Hepatocyte (in vitro differentiated cells): ENCODE data around the gene CCDC201. TPM values are rescaled to one million over a fixed set of nuclear protein-coding genes. Genes with fewer than 3 reads are reported as not detected.
"Not testable (repeated sequence)": the region's sequence is repeated elsewhere in the genome, so short reads cannot be mapped to it uniquely, and the experiment has no call there.

ENCODE experiments used
- DNase-seq: peaks from one replicate; pipeline ENCODE4 v3.0.0-alpha.2; 2016; ENCODE audit warnings: low spot score
- H2AFZ ChIP-seq: fragments of 200-600 bp; sonication (generic); 2 replicates; pipeline ENCODE4 v1.6.0; 2016; ENCODE audit warnings: antibody characterized with exemption, mild to moderate bottlenecking
- H3K27ac ChIP-seq: fragments of 200-600 bp; sonication (generic); 2 replicates; pipeline ENCODE4 v1.5.1; 2016; ENCODE audit warnings: mild to moderate bottlenecking
- H3K27me3 ChIP-seq: fragments of 200-600 bp; sonication (generic); 2 replicates; pipeline ENCODE4 v1.6.1; 2016
- H3K36me3 ChIP-seq: fragments of 200-600 bp; sonication (generic); replicated peaks from 2 replicates; pipeline ENCODE4 v1.5.1; 2016; ENCODE audit warnings: low read depth; ENCODE audit not compliant: insufficient read depth
- H3K4me1 ChIP-seq: fragments of 200-600 bp; sonication (generic); 2 replicates; pipeline ENCODE4 v1.5.1; 2016; ENCODE audit warnings: mild to moderate bottlenecking, moderate library complexity; ENCODE audit not compliant: insufficient read depth
- H3K4me2 ChIP-seq: fragments of 200-600 bp; sonication (generic); 2 replicates; pipeline ENCODE4 v1.6.0; 2016
- H3K4me3 ChIP-seq: fragments of 200-600 bp; sonication (generic); 2 replicates; pipeline ENCODE4 v1.5.1; 2016; ENCODE audit warnings: mild to moderate bottlenecking
- H3K79me2 ChIP-seq: fragments of 200-600 bp; sonication (generic); 2 replicates; pipeline ENCODE4 v1.6.0; 2017; ENCODE audit warnings: mild to moderate bottlenecking
- H3K9me2 ChIP-seq: fragments of 200-600 bp; sonication (generic); replicated peaks from 2 replicates; pipeline ENCODE4 v1.6.0; 2017; ENCODE audit warnings: mild to moderate bottlenecking; ENCODE audit not compliant: insufficient read depth
- H3K9me3 ChIP-seq: fragments of 200-600 bp; sonication (generic); 2 replicates; pipeline ENCODE4 v1.5.1; 2016; ENCODE audit warnings: low read depth, mild to moderate bottlenecking
- H4K20me1 ChIP-seq: fragments of 200-600 bp; sonication (generic); 2 replicates; pipeline ENCODE4 v1.6.0; 2016; ENCODE audit warnings: mild to moderate bottlenecking; ENCODE audit not compliant: insufficient read depth, poor library complexity, severe bottlenecking
- EZH2 ChIP-seq: fragments of 200-600 bp; sonication (generic); IDR thresholded peaks from 2 replicates; pipeline ENCODE4 v1.6.1; 2016; ENCODE audit warnings: antibody characterized with exemption, mild to moderate bottlenecking, borderline replicate concordance
- EZH2phosphoT487 ChIP-seq: fragments of 200-600 bp; sonication (generic); IDR thresholded peaks from one replicate; pipeline ENCODE4 v1.6.1; 2018; ENCODE audit warnings: antibody characterized with exemption, mild to moderate bottlenecking, low read depth, moderate library complexity; ENCODE audit not compliant: unreplicated experiment, severe bottlenecking
- WGBS: methylation state at CpG from one replicate; pipeline ENCODE4 v1.1.6; 2016; ENCODE audit warnings: low lambda C conversion rate; ENCODE audit errors: missing lambda C conversion rate; 5-methylcytosine and 5-hydroxymethylcytosine counted together
- polyA plus RNA-seq: library from polyadenylated mRNA; unstranded; fragments of >200 nt; fragmentation: Nextera tagmentation; extraction: Ambion mirVana; gene quantifications from 2 replicates; pipeline ENCODE4 v1.2.1, GENCODE V29; 2016
- total RNA-seq: library from RNA; depleted of rRNA; stranded (reverse); fragments of >200 nt; gene quantifications from 2 replicates; pipeline ENCODE4 v1.2.3, GENCODE V29; 2014
- TF ChIP-seq, protein P1 (sequence below): fragments of 200-600 bp; sonication (generic); IDR thresholded peaks from 2 replicates; pipeline ENCODE4 v1.5.1; 2016; ENCODE audit warnings: antibody characterized with exemption, mild to moderate bottlenecking; ENCODE audit not compliant: poor library complexity

Gene CCDC201
- total and polyA plus RNA-seq, 2 experiments from 2014 or later: not detected

DNA sequence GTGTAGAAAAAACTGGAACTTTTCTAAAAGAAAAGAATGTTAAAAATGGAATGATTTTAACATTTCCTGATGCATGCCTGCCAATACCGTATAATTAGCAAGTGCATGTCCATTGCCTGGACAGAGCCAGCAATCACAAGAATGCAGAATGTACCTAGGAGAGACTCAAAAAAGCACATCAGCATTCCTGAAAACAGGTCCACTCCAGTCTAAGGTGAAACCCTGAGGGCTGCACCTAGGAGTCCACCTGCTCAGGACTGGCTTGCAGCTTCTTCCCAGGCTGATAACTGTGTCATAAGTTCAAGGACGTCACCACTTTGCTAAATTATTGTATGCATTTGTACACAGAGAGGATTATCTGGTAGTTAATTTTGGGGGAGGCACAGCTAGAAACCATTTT, 5.4 kb downstream of the CCDC201 start:
- H3K9me3 ChIP-seq: no peaks in the 10 kb centered on the region
- no peaks in the 10 kb centered on the region for H3K79me2 ChIP-seq
- H4K20me1 ChIP-seq: no peaks in the 10 kb centered on the region
- DNase-seq: no peak
- no peak overlapping the region for H3K4me2 ChIP-seq
- H3K36me3 ChIP-seq: no peaks in the 10 kb centered on the region
- no peaks in the 10 kb centered on the region for H3K27me3 ChIP-seq
- H2AFZ ChIP-seq: no peak overlapping the region
- no peaks in the 10 kb centered on the region for H3K9me2 ChIP-seq
- no peak overlapping the region for H3K4me3 ChIP-seq
- WGBS: 81% methylated on average over 2 of the region's 2 CpGs
- no peak overlapping the region for H3K27ac ChIP-seq
- no peaks in the 10 kb centered on the region for H3K4me1 ChIP-seq
- TF ChIP-seq, protein P1, sequence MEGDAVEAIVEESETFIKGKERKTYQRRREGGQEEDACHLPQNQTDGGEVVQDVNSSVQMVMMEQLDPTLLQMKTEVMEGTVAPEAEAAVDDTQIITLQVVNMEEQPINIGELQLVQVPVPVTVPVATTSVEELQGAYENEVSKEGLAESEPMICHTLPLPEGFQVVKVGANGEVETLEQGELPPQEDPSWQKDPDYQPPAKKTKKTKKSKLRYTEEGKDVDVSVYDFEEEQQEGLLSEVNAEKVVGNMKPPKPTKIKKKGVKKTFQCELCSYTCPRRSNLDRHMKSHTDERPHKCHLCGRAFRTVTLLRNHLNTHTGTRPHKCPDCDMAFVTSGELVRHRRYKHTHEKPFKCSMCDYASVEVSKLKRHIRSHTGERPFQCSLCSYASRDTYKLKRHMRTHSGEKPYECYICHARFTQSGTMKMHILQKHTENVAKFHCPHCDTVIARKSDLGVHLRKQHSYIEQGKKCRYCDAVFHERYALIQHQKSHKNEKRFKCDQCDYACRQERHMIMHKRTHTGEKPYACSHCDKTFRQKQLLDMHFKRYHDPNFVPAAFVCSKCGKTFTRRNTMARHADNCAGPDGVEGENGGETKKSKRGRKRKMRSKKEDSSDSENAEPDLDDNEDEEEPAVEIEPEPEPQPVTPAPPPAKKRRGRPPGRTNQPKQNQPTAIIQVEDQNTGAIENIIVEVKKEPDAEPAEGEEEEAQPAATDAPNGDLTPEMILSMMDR: no peak
- TF ChIP-seq EZH2 (no peak), EZH2phosphoT487 (no peak)

DNA sequence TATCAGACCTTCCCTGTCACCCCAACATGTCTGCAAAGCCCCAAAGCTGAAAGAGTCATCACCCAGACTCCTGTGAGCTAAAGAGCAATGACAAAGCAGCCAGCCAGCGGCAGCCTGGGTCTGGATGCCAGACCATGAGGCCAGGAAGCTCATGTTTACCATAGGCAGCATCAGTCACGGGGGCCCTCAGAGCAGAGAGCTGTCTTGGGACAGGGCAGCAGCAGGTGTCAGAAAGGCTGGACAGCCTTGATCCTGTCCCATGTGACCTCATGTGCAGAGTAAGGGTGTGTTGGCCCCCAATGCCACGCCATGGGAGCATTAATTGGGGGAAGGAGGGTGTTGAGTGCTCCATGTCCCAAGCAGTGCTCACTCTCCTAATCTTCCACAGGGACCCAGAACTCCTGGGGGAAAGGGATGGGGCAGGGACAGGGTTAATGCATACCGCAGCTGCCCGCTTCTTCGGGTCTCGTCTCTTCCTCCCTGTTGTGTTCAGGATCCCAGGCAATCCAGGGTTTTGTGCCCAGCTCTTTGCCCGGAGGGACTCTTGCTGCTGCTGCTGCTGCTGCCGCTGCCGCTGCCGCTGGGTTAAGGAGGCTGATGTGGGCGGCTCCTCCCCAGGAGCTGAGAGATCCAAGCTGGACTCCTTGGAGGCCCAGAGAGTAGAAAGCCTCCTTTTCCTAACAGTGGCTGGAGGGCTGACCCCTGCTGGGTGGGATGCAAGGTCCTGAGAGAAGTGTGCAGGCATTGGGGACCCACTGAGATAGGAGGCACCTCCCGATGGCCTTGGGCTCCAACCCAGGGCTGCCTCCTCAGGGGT, 7.1 kb downstream of the CCDC201 start:
- H2AFZ ChIP-seq: no peak overlapping the region
- TF ChIP-seq, protein P1: no peak
- TF ChIP-seq EZH2phosphoT487 (no peak), EZH2 (no peak)
- no peaks in the 10 kb centered on the region for H3K4me1 ChIP-seq
- no peak for DNase-seq
- no peak overlapping the region for H3K27ac ChIP-seq
- 75% methylated on average over 13 of the region's 13 CpGs for WGBS
- no peaks in the 10 kb centered on the region for H3K9me3 ChIP-seq
- no peaks in the 10 kb centered on the region for H3K9me2 ChIP-seq
- H3K79me2 ChIP-seq: no peaks in the 10 kb centered on the region
- H3K27me3 ChIP-seq: no peaks in the 10 kb centered on the region
- no peaks in the 10 kb centered on the region for H4K20me1 ChIP-seq
- H3K4me3 ChIP-seq: no peak overlapping the region
- no peak overlapping the region for H3K4me2 ChIP-seq
- no peaks in the 10 kb centered on the region for H3K36me3 ChIP-seq

DNA sequence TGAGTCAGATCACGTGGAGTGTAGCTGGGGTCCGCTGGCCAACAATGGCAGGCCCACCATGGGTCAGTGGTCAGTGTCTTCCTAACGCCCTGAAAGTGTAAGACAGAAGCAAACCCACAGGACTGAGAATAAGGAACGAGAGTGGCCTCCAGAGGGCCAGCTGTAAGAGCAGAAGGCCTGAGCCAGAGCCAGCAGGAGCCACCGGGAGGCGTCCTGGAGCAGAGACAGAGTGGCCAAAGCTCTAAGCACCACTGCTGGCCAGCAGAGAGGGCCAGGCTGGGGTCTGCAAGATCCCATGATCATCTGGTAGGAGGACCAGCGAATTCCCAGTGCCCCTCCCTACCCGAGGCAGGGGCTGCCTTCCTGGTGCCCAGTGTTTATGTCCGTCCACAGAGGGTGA, 9.2 kb downstream of the CCDC201 start:
- TF ChIP-seq EZH2phosphoT487 (no peak), EZH2 (no peak)
- TF ChIP-seq, protein P1: peak; percentile 6
- H3K79me2 ChIP-seq: no peaks in the 10 kb centered on the region
- H3K4me2 ChIP-seq: no peak overlapping the region
- H3K9me3 ChIP-seq: no peaks in the 10 kb centered on the region
- no peaks in the 10 kb centered on the region for H3K4me1 ChIP-seq
- H3K4me3 ChIP-seq: no peak overlapping the region
- 73% methylated on average over 9 of the region's 9 CpGs for WGBS
- no peak for DNase-seq
- H3K27ac ChIP-seq: no peak overlapping the region
- H2AFZ ChIP-seq: no peak overlapping the region
- H4K20me1 ChIP-seq: no peaks in the 10 kb centered on the region
- H3K36me3 ChIP-seq: no peaks in the 10 kb centered on the region
- no peaks in the 10 kb centered on the region for H3K9me2 ChIP-seq
- peaks cover 8% of the 10 kb centered on the region for H3K27me3 ChIP-seq

DNA sequence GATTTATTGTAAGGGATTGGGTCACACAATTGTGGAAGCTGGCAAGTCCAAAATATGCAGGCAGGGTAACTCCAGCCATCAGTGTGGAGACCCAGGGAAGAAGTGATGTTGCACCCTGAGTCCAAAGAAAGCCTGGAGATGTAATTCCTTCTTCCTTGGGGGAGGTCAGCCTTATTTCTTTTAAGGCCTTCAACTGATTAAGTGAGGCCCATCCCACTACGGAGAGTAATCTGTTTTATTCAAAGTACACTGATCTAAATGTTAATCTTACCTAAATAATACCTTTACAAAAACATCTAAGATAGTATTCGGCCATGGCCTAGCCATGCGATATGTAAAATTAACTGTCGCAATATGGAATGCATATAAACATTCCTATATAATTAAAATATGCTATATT, 16.0 kb downstream of the CCDC201 start:
- H3K79me2 ChIP-seq, H3K36me3 ChIP-seq, H3K9me3 ChIP-seq, H4K20me1 ChIP-seq, H3K4me3 ChIP-seq, H3K9me2 ChIP-seq, H3K4me1 ChIP-seq, DNase-seq, H3K4me2 ChIP-seq, H3K27ac ChIP-seq, H3K27me3 ChIP-seq, H2AFZ ChIP-seq: not testable (repeated sequence)
- 93% methylated on average over 4 of the region's 4 CpGs for WGBS

DNA sequence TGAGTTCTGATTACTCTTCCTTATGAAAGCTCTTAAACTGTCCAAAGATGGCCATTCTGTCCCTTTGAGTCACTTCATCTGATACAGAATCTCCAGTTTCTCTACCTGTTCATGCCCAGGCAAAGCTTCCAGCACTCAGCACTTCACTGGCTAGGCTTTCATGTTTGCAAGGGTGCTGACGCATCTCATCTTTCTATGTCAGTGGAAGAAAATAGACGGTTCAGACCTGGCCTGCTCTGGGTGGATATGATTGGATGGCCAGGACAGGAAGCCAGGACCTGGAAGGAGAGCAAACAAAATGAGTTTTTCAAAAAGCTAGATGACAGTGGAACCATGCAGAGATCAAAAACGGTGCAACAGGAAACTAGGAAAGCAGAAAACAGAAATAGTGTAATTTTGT, 17.2 kb downstream of the CCDC201 start:
- not testable (repeated sequence) for H3K27me3 ChIP-seq, H3K36me3 ChIP-seq, DNase-seq, H3K4me1 ChIP-seq, H2AFZ ChIP-seq, H3K9me2 ChIP-seq, H3K27ac ChIP-seq, H3K79me2 ChIP-seq, H3K4me2 ChIP-seq, H3K4me3 ChIP-seq, H4K20me1 ChIP-seq, H3K9me3 ChIP-seq
- WGBS: 44% methylated on average over 3 of the region's 3 CpGs

DNA sequence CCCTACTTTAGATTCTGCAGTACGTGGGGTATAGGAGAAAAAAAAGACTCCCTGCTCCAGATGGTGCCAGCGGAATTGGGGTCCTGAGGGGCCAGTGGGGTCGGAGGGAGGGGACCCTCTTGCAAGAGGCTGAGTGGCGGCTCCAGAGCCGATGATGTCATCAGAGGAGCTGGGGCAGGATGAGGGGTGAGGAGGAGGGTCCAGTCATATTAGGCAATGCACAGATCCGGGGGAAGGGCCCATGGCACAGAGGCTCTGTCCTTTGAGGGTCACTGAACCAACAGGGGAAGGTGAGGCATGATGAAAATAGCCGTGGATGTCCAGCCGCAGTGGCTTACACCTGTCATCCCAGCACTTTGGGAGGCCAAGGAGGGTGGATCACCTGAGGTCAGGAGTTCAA, 19.4 kb downstream of the CCDC201 start:
- H3K79me2 ChIP-seq, H3K36me3 ChIP-seq, H3K4me1 ChIP-seq, H3K9me3 ChIP-seq, H2AFZ ChIP-seq, H3K4me2 ChIP-seq, H4K20me1 ChIP-seq, H3K9me2 ChIP-seq, DNase-seq, H3K4me3 ChIP-seq, H3K27me3 ChIP-seq, H3K27ac ChIP-seq: not testable (repeated sequence)
- WGBS: 91% methylated on average over 8 of the region's 8 CpGs
